Measurements from ENCODE around the gene SUPT4H1. TPM values are rescaled to one million over a fixed set of nuclear protein-coding genes. Genes with fewer than 3 reads are reported as not detected.

The SUPT4H1 gene
- total and polyA plus RNA-seq, 9 of the 15 experiments (the other 6 are each of a cell fraction or from before 2014, with no cell fraction given): 62.1 to 320 (median 117) TPM

DNA sequence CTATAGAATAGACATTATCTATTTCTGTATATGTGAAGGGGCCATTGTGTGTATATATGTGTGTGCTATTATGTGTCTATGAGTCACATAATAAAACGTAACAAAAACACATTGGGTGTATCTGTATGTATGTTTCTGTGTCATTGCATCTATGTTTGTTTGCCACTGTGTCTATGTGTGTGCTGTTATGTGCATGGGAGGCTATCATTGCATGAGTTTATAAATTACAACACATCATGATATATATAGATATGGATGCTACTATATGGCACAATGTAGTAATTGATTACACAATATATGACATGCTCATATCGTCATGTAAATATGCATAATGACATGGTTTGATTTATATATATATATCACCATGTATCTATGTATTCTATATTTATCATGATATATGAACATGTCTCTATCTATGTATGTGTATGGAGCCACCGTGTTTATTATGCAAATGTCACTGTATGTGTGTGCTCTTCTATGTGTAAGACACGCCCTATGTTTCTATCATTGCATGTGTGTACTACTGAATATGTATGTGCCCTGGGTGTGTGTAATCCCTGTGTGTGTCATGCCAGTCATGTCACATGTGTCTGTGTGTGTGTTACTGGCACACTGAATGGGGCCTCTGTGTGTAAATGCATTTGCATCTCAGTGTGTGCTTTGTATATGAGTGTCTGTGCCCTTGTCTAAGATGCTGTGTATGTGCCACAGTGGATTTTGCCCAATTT, 22.0 kb downstream of the SUPT4H1 start (continued):
- no peak for TF ChIP-seq HINFP (tag; conservative IDR thresholded peaks at IDR 0.05; ENCODE audit: low read depth)
- no peak for TF ChIP-seq ID3 (CRISPR knock-in tag; IDR thresholded peaks at IDR 0.05)
- TF ChIP-seq ID3 (tag; IDR thresholded peaks at IDR 0.05): peak; percentile 19; the same call in 1 of the 2 replicates
- TF ChIP-seq ESRRB (CRISPR knock-in tag; IDR thresholded peaks at IDR 0.05; ENCODE audit: borderline replicate concordance): peak; percentile 28; the same call in 1 of the 2 replicates
- peak; percentile 37 for TF ChIP-seq PTBP1 (IDR thresholded peaks at IDR 0.05; ENCODE audit: low read depth, low read length)
- TF ChIP-seq FOXO4 (CRISPR knock-in tag; IDR thresholded peaks at IDR 0.05): peak; percentile 69; the same call in 1 of the 2 replicates
- TF ChIP-seq, protein P1, sequence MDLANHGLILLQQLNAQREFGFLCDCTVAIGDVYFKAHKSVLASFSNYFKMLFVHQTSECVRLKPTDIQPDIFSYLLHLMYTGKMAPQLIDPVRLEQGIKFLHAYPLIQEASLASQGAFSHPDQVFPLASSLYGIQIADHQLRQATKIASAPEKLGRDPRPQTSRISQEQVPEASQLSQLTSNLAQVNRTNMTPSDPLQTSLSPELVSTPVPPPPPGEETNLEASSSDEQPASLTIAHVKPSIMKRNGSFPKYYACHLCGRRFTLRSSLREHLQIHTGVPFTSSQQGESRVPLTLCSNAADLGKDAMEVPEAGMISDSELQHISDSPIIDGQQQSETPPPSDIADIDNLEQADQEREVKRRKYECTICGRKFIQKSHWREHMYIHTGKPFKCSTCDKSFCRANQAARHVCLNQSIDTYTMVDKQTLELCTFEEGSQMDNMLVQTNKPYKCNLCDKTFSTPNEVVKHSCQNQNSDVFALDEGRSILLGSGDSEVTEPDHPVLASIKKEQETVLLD (IDR thresholded peaks at IDR 0.05): no peak
- peak; percentile 69 for TF ChIP-seq CHD2 (IDR thresholded peaks at IDR 0.05; ENCODE audit: low read depth, low read length)
- TF ChIP-seq HMGN3 (IDR thresholded peaks at IDR 0.05; ENCODE audit: borderline replicate concordance, extremely low read depth, insufficient read length, low read depth, low read length): peak; percentile 29
- TF ChIP-seq SPI1 (IDR thresholded peaks at IDR 0.05; ENCODE audit: borderline replicate concordance, low read depth, low read length): no peak
- no peak for TF ChIP-seq USF2 (CRISPR knock-in tag; IDR thresholded peaks at IDR 0.05)
- no peak for TF ChIP-seq JUND (IDR thresholded peaks at IDR 0.05; ENCODE audit: borderline replicate concordance, low read depth, low read length)
- peak; percentile 11; the same call in 2 of the 3 replicates for TF ChIP-seq JUND (tag; IDR thresholded peaks at IDR 0.05; ENCODE audit: borderline replicate concordance, low read depth, low read length)
- TF ChIP-seq ZNF609 (CRISPR knock-in tag; IDR thresholded peaks at IDR 0.05; ENCODE audit: borderline replicate concordance): peak; percentile 23; the same call in 1 of the 2 replicates
- peak; percentile 48; the same call in 1 of the 2 replicates for TF ChIP-seq MAFF (IDR thresholded peaks at IDR 0.05; ENCODE audit: low read length)
